Skin of body (tissue), 2 donors: Measurements from ENCODE around the gene HYI. TPM values are rescaled to one million over a fixed set of nuclear protein-coding genes. Genes with fewer than 3 reads are reported as not detected.
"Not testable (repeated sequence)": the region's sequence is repeated elsewhere in the genome, so short reads cannot be mapped to it uniquely, and the experiment has no call there.

Experiments used
- DNase-seq: peaks from one replicate; lab custom pipeline; 2025; lab: John Stamatoyannopoulos, UW
- total RNA-seq: library from RNA; depleted of rRNA; stranded (reverse); fragments of >200 nt; gene quantifications from one replicate; pipeline ENCODE4 v1.2.3, GENCODE V29; 2014

The HYI gene
- 27.5 TPM for total RNA-seq

DNA sequence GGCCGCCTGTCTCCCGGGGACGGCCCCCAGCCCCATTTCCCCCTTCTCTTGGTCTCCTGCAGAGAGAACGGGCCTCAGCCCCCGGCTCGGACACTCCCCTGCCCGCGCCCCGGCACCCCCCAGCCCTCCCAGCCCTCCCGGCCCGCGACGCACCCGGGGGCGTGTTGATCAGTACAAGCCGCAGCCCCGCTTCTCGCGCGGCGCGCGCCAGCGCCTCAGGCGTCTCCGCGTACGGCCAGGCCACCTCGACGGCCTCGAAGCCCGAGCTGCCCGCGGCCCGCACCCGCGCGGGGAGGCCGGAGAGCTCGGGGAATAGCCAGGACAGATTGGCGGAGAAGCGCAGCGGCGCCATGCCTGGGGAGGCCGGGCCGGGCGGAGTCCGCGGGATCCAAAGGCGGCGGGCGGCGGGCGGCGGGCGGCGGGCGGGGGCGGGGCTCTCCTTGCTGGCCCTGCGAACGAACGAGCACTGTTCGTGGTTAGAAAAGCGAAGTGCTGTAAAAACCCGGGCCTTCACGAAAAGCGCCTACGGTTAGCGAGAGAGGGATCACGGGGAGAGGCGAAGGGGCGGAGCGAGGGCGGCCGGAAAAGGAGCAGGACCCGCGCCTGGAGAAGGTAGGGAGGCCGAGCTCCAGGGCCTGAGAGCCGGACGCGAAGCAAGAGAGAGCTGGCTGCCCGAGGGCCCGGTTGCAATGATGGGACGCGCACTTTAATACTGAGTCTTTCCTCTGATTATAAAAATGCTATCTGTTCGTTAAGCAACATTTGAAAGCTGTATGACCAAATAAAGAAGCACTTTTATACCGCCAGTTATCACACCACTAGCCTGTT, at the start of gene HYI:
Gene HYI, minus strand, starts transcription at position 490 of the 828 bp plus-strand sequence. Its CDS starts 138 bp downstream, at position 352.
- DNase-seq, result peak; percentile 70

DNA sequence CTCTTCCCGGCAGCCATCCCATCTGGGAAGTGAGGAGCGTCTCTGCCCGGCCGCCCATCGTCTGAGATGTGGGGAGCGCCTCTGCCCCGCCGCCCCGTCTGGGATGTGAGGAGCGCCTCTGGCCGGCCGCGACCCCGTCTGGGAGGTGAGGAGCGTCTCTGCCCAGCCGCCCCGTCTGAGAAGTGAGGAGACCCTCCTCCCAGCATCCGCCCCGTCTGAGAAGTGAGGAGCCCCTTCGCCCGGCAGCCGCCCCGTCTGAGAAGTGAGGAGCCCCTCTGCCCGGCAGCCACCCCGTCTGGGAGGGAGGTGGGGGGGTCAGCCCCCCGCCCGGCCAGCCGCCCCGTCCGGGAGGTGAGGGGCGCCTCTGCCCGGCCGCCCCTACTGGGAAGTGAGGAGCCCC, 48.1 kb upstream of the HYI start:
- DNase-seq, result not testable (repeated sequence)

DNA sequence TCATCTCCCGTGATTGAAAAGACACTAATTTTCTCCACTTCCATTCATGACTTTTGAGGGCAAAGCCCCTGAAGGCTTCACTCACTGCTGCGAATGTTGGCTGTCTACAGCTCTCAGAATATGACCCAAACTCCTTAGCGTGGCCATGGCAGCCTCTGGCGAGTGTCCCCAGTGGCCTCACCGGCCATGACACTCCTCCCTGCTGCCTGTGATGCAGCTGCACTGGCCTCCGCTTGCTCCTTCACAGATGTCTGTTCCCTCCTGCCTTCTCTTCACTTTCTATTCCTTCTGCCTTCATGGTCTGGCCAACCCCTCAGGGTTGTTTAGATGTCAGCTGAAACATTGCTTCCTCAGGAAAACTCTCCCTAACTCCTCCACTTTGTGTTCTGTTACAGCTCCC, 46.2 kb upstream of the HYI start:
- no peak for DNase-seq

- DNase-seq, result no peak
These were observed 41.5 kb upstream of the HYI start for GRCh38 chr1:43495204-43495603.

DNA sequence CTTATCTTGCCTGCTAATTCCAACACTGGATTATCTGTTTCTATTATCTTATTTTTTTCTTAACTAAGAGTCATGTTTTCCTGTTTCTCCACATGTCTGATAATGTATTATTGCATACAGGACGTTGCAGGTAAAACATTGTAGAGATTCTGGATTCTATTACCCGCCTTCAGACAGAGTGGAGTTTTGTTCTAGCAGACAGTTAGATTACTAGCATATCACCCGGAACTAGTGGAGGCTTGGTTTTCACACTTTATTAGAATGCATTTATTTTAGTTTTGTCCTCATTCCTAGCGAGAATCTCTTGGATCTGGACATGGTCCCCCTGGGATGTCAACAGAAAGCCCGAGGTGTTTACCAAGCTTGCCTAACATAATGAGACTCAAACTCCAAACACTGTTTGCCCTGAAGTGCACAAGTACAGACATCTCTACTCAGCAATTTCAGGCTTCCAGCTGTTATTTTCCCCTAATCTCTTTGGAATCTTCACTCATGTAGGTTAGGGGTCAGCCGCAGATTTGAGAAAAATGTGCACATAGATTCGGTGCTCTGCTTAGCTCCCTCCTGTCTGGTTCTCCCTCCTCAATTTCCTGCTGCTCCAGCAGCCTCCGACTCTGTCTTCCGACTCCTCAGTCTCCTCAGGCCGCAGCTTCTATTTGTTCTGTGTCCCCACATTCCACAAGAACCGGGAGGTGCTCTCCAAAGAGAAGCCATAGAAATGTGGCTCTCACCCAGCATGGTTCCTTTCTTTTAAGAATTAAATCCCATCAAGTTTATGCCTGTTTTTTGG, 40.1 kb upstream of the HYI start:
- DNase-seq, result peak; percentile 6

GRCh38 chr1:43492826-43493225, 39.1 kb upstream of the HYI start:
- no peak for DNase-seq

DNA sequence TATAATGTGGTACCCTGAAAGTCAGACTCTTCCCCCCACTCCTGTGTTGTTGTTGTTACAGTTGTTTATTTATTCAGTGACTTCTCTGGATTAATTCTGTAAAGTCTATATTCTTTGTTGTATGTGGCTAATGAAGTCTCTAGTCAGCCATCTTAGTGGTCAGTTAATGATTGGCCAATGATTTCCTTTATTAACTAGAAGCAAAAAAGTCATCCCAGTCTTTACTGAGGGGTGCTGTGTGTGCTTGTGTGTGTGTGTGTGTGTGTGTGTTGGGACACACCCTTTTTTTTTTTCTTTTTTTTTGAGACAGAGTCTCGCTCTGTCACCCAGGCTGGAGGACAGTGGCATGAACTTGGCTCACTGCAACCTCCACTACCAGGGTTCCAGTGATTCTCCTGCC, 37.3 kb upstream of the HYI start:
- no peak for DNase-seq

GRCh38 chr1:43488165-43488564, 34.4 kb upstream of the HYI start:
- DNase-seq, result no peak

- DNase-seq, result no peak
These were observed 30.6 kb upstream of the HYI start for GRCh38 chr1:43484367-43484766.

DNA sequence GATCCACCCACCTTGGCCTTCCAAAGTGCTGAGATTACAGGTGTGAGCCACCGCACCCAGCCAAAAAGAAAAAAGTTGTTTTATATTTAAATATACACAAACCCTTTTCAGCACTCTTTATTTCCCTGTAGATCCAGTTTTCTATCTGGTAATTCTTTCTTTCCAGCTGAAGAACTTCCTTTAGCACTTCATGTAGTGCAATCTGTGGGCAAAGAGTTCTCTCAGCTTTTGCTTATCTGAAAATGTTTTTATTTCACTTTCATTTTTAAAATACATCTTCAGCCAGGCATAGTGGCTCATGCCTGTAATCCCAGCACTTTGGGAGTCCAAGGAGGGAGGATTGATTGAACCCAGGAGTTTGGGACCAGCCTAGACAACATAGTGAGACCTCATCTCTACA, 28.5 kb upstream of the HYI start:
- no peak for DNase-seq

GRCh38 chr1:43481491-43481890, 27.8 kb upstream of the HYI start:
- DNase-seq, result peak; percentile 91

- DNase-seq, result no peak
These were observed 25.7 kb upstream of the HYI start for GRCh38 chr1:43479414-43479813.

- DNase-seq, result no peak
These were observed 24.0 kb upstream of the HYI start for GRCh38 chr1:43477716-43478115.

- not testable (repeated sequence) for DNase-seq
These were observed 22.1 kb upstream of the HYI start for GRCh38 chr1:43475611-43476401.

GRCh38 chr1:43473463-43473862, 19.7 kb upstream of the HYI start:
- DNase-seq, result no peak

GRCh38 chr1:43472463-43473151, 18.9 kb upstream of the HYI start:
- peak; percentile 18 for DNase-seq

GRCh38 chr1:43472087-43472462, 18.3 kb upstream of the HYI start:
- no peak for DNase-seq

GRCh38 chr1:43469932-43470331, 16.2 kb upstream of the HYI start:
- no peak for DNase-seq

DNA sequence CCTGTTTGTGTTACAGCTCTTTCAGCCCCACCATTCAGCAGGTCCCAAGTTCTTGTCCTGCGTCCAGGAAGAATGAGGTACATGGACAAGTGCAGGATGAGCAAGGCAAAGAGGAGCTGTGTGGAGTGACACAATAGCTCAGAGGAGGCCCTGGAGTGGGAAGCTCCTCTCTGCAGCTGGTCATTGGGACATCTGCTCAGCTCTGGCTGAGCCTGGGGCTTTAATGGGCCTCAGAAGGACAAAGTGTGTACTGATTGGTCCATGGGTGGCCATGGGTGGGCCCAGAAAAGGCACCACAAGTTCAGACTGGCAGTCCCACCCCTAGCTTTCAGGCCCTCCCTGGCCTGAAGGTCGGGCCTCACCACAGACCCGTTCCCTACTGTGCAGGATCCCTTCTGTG, 14.7 kb upstream of the HYI start:
- DNase-seq, result no peak

DNA sequence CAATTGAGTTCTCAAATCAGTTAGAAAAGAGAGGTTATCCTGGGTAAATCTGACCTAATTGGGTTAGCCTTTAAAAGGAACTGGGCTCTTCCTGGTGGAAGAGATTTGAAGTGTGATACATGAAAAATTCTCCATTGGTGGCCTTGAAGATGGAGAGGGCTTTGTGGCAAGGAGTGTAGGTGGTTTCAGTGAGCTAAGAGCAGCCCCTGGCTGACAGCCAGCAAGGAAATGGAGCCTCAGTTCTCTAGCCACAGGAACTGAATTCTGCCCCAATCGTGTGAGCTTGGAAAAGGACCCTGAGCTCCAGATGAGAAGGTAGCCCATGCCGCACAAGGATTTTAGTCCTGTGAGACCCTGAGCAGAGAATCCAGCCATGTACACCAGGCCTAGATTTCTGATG, 12.7 kb upstream of the HYI start:
- DNase-seq, result no peak

DNA sequence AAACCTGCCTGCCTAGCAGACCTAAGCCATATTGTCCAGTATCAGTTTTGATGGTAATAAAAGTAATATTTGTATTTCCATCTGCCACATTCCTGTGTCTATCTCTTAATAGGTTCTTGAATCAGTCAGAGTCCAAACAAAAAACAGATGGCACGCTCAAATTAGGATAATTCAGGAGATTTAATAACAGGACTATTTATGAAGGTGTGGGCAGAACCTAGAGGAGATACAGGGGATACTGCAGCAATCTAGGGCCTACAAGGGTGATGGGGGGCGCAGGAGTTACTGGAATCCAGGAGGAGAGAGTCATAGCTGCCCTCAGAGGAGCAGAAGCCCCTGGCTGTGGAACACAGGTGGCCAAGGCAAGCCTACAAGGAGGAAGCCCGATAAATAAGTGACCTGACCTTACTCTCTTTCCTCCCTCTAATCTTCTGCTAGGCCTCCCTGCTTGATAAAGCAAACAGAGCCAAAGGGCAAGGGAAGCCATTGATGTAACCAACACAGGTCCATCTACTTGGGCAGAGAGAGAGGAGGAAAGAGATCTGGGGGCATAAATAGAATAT, 11.9 kb upstream of the HYI start:
- DNase-seq, result no peak
